Lower leg skin (tissue), 3 donors: ENCODE measurements around the gene ZCCHC14.

Source experiments
- CTCF ChIP-seq, 3 donors: fragments of 450-650 bp; IDR thresholded peaks; one replicate each; pipeline ENCODE4 v1.5.1; 2016; ENCODE audit warnings: antibody characterized with exemption in 3 of 3, mild to moderate bottlenecking in 3 of 3, moderate library complexity in 2 of 3
- POLR2A ChIP-seq, 2 donors: fragments of 450-650 bp; IDR thresholded peaks; one replicate each; pipeline ENCODE4 v1.6.1; 2016 to 2017; ENCODE audit warnings: antibody characterized with exemption in 2 of 2, mild to moderate bottlenecking in 1 of 2, moderate library complexity in 1 of 2

- TF ChIP-seq CTCF (IDR thresholded peaks at IDR 0.05) (no peak), POLR2A (IDR thresholded peaks at IDR 0.05) (no peak)
Measured at GRCh38 chr16:87418216-87418615, 74.6 kb downstream of the ZCCHC14 start.
